CD4-positive, alpha-beta T cell treated with Interleukin-10 for 1 hour (primary cell): ENCODE measurements around the gene SLC50A1.

ENCODE experiments used
- DNase-seq: peaks from one replicate; pipeline ENCODE4 v3.0.0-alpha.2; 2020

Gene SLC50A1

DNA sequence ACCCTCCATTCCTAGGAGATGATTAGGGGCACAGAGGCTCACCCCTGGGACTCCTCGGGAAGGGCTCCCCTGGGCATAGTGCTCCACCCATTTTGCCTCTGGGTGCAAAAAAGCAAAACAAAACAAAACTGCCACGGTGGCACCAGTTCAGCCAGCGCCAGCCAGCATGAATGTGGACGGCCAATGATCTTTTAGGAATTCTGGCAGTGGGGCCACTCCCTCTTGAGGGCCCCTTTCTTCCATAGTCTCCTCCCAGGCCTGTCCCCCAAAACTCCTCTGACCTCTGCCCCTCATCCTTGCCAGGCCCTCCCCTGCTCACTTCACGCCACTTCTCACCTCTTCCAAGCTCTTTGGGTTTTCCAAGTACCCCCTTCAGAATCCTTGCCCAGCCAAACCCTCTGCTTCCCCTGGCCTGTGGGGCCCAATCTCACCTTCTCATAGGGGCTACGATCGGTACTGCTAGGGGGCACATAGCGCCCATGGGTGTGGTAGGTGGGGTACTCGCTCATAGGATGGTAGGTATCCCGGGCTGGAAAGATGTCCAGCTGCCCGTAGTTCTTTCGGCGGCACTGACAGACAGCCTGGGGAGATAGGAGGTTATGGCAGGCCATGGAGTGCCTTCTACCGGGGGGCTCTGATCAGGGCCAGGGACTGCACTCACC lies 51.3 kb downstream of the SLC50A1 start:
- DNase-seq: no peak

- DNase-seq: no peak
Measured at GRCh38 chr1:155187456-155187891, 51.8 kb downstream of the SLC50A1 start.

- DNase-seq: no peak
Measured at GRCh38 chr1:155188268-155188667, 52.6 kb downstream of the SLC50A1 start.
